Posterior vena cava (tissue), 2 donors: ENCODE measurements around the gene MS4A8. TPM values are rescaled to one million over a fixed set of nuclear protein-coding genes. Genes with fewer than 3 reads are reported as not detected.
"Not testable (repeated sequence)": the region's sequence is repeated elsewhere in the genome, so short reads cannot be mapped to it uniquely, and the experiment has no call there.

ENCODE experiments used
- DNase-seq: peaks from one replicate; pipeline ENCODE4 v3.0.0-alpha.2; 2020; ENCODE audit warnings: low spot score
- intact Hi-C, 2 donors: fragments of 100-400 bp; cut with DNase I; formaldehyde crosslinking; loops; one replicate each; pipeline versions ENCODE4 v1.14.1 to v1.14.2; 2022 to 2023
- long read RNA-seq, 2 donors: library from polyadenylated mRNA; unstranded; transcript quantifications; one replicate each; pipeline ENCODE4 v2.0.0, GENCODE V29; 2020 to 2021
- total RNA-seq, 2 donors: library from RNA; stranded (reverse); fragmentation: NEBNext Ultra II Directional; extraction: Animal tissue kit (Norgen Biotek cat#: 25700); gene quantifications; one replicate each; pipeline ENCODE4 v1.2.1, GENCODE V29; 2021
- donor health status: DM: yes; HTN: yes; CAD: no.
- donor health status: DM: yes; HTN: yes; CAD: no.

The MS4A8 gene
- total RNA-seq = not detected
- long read RNA-seq, donor 1 = 0 reads
- long read RNA-seq, donor 2 = 0 reads

- intact Hi-C loops = no loop called here
- no peak for DNase-seq
Observed at GRCh38 chr11:60699284-60699691, at the start of gene MS4A8. MS4A8 (plus strand) TSS chr11:60699612; CDS start chr11:60700861, 1,249 bp downstream.

GRCh38 chr11:60657888-60658287 is 41.5 kb upstream of the MS4A8 start:
- intact Hi-C loops = no loop called here
- no peak for DNase-seq

- intact Hi-C loops = no loop called here
- DNase-seq = no peak
Observed at GRCh38 chr11:60658409-60658808, 41.0 kb upstream of the MS4A8 start.

- intact Hi-C loops = no loop called here
- no peak for DNase-seq
Observed at GRCh38 chr11:60672255-60672654, 27.2 kb upstream of the MS4A8 start.

GRCh38 chr11:60678231-60678630 is 21.2 kb upstream of the MS4A8 start:
- DNase-seq, intact Hi-C loops: not testable (repeated sequence)

GRCh38 chr11:60679879-60680278 is 19.5 kb upstream of the MS4A8 start:
- DNase-seq = no peak
- intact Hi-C loops = no loop called here

GRCh38 chr11:60680455-60681119 is 18.8 kb upstream of the MS4A8 start:
- intact Hi-C loops = no loop called here
- no peak for DNase-seq

GRCh38 chr11:60684541-60684848 is 14.9 kb upstream of the MS4A8 start:
- intact Hi-C loops, DNase-seq: not testable (repeated sequence)

- intact Hi-C loops = no loop called here
- DNase-seq = no peak
Observed at GRCh38 chr11:60691661-60692060, 7.8 kb upstream of the MS4A8 start.

- intact Hi-C loops = no loop called here
- no peak for DNase-seq
Observed at GRCh38 chr11:60699936-60700335, 524 bp downstream of the MS4A8 start.

- intact Hi-C loops = no loop called here
Observed at GRCh38 chr11:60700689-60701468, 1.5 kb downstream of the MS4A8 start.

GRCh38 chr11:60701469-60701818 is 2.0 kb downstream of the MS4A8 start:
- DNase-seq = no peak
- intact Hi-C loops = no loop called here

More at GRCh38 chr11:60700689-60701468, 1.5 kb downstream of the MS4A8 start:
- no peak for DNase-seq

GRCh38 chr11:60703374-60703773 is 4.0 kb downstream of the MS4A8 start:
- intact Hi-C loops = no loop called here
- DNase-seq = no peak

- intact Hi-C loops = no loop called here
- DNase-seq = no peak
Observed at GRCh38 chr11:60705895-60706294, 6.5 kb downstream of the MS4A8 start.

- intact Hi-C loops = no loop called here
- no peak for DNase-seq
Observed at GRCh38 chr11:60706931-60707330, 7.5 kb downstream of the MS4A8 start.

GRCh38 chr11:60710482-60710881 is 11.1 kb downstream of the MS4A8 start:
- intact Hi-C loops = no loop called here
- no peak for DNase-seq

- intact Hi-C loops = no loop called here
Observed at GRCh38 chr11:60711276-60711675, 11.9 kb downstream of the MS4A8 start.

GRCh38 chr11:60713423-60713822 is 14.0 kb downstream of the MS4A8 start:
- DNase-seq, intact Hi-C loops: not testable (repeated sequence)

More at GRCh38 chr11:60711276-60711675, 11.9 kb downstream of the MS4A8 start:
- DNase-seq = no peak

- no peak for DNase-seq
- intact Hi-C loops = no loop called here
Observed at GRCh38 chr11:60717956-60718355, 18.5 kb downstream of the MS4A8 start.

- intact Hi-C loops = no loop called here
- no peak for DNase-seq
Observed at GRCh38 chr11:60718524-60719316, 19.3 kb downstream of the MS4A8 start.
